DND-41 (cell line): Measurements from ENCODE around the gene RAI2.

Source experiments
- EZH2 ChIP-seq: IDR thresholded peaks from 3 replicates; pipeline ENCODE4 v1.6.1; 2012; ENCODE audit warnings: borderline replicate concordance, low read depth, mild to moderate bottlenecking, moderate library complexity, low read length, inconsistent platforms; ENCODE audit not compliant: severe bottlenecking
- TF ChIP-seq, protein P1 (sequence below): IDR thresholded peaks from 2 replicates; pipeline ENCODE4 v1.5.1; 2012; ENCODE audit warnings: borderline replicate concordance, low read length, moderate library complexity, mild to moderate bottlenecking; ENCODE audit not compliant: poor library complexity, severe bottlenecking; ENCODE audit errors: extremely low read depth

DNA sequence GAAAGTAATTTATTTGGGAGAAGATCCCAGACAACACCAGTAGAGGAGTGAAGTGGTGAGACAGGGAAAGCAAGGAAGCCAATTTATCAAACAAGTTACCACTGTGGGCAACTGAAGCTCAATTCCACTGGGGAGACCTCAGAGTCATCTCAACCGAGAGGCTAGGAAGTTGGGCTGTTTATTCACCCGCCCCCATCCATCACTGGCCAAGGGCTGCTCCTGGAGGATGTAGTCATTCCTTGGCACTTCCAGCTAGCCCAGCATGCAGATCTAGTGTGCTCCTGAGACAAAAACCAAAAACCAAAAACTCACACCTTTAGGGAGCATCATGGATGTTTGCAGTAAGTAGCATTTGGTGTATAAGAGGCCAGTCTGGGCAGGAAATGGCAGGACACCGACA lies 47.0 kb downstream of the RAI2 start:
- TF ChIP-seq, protein P1, sequence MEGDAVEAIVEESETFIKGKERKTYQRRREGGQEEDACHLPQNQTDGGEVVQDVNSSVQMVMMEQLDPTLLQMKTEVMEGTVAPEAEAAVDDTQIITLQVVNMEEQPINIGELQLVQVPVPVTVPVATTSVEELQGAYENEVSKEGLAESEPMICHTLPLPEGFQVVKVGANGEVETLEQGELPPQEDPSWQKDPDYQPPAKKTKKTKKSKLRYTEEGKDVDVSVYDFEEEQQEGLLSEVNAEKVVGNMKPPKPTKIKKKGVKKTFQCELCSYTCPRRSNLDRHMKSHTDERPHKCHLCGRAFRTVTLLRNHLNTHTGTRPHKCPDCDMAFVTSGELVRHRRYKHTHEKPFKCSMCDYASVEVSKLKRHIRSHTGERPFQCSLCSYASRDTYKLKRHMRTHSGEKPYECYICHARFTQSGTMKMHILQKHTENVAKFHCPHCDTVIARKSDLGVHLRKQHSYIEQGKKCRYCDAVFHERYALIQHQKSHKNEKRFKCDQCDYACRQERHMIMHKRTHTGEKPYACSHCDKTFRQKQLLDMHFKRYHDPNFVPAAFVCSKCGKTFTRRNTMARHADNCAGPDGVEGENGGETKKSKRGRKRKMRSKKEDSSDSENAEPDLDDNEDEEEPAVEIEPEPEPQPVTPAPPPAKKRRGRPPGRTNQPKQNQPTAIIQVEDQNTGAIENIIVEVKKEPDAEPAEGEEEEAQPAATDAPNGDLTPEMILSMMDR, result no peak
- no peak for TF ChIP-seq EZH2
